ENCODE measurements around the gene RRP9. TPM values are rescaled to one million over a fixed set of nuclear protein-coding genes. Genes with fewer than 3 reads are reported as not detected.

RRP9 gene
- total RNA-seq, 1 donor from 2014 or later, result 19.7 TPM

GRCh38 chr3:51887620-51888019, 54.1 kb downstream of the RRP9 start:
- DNase-seq (ENCODE audit: low spot score), result no peak
- no peak overlapping the region for H3K4me3 Mint-ChIP-seq (ENCODE audit: unreplicated experiment)
- no peak overlapping the region for H3K27ac Mint-ChIP-seq (ENCODE audit: unreplicated experiment)
- H3K27me3 Mint-ChIP-seq (ENCODE audit: low read depth), result peaks cover 28% of the 10 kb centered on the region
- no peaks in the 10 kb centered on the region for H3K4me1 Mint-ChIP-seq (ENCODE audit: low read depth)
- TF ChIP-seq, protein P1, sequence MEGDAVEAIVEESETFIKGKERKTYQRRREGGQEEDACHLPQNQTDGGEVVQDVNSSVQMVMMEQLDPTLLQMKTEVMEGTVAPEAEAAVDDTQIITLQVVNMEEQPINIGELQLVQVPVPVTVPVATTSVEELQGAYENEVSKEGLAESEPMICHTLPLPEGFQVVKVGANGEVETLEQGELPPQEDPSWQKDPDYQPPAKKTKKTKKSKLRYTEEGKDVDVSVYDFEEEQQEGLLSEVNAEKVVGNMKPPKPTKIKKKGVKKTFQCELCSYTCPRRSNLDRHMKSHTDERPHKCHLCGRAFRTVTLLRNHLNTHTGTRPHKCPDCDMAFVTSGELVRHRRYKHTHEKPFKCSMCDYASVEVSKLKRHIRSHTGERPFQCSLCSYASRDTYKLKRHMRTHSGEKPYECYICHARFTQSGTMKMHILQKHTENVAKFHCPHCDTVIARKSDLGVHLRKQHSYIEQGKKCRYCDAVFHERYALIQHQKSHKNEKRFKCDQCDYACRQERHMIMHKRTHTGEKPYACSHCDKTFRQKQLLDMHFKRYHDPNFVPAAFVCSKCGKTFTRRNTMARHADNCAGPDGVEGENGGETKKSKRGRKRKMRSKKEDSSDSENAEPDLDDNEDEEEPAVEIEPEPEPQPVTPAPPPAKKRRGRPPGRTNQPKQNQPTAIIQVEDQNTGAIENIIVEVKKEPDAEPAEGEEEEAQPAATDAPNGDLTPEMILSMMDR (IDR thresholded peaks at IDR 0.05), result no peak
- H3K9me3 Mint-ChIP-seq (ENCODE audit: low read depth), result no peaks in the 10 kb centered on the region
- H3K36me3 Mint-ChIP-seq (ENCODE audit: low read depth), result no peaks in the 10 kb centered on the region

GRCh38 chr3:51886447-51886846, 55.3 kb downstream of the RRP9 start:
- no peak overlapping the region for H3K4me3 Mint-ChIP-seq (ENCODE audit: unreplicated experiment)
- peaks cover 24% of the 10 kb centered on the region for H3K27me3 Mint-ChIP-seq (ENCODE audit: low read depth)
- no peak overlapping the region for H3K27ac Mint-ChIP-seq (ENCODE audit: unreplicated experiment)
- no peaks in the 10 kb centered on the region for H3K4me1 Mint-ChIP-seq (ENCODE audit: low read depth)
- no peak for DNase-seq (ENCODE audit: low spot score)
- H3K9me3 Mint-ChIP-seq (ENCODE audit: low read depth), result no peaks in the 10 kb centered on the region
- TF ChIP-seq, protein P1 (IDR thresholded peaks at IDR 0.05), result no peak
- H3K36me3 Mint-ChIP-seq (ENCODE audit: low read depth), result no peaks in the 10 kb centered on the region

Other genes starting within 250 kb of the RRP9 start
- gene GRM2, start 234.8 kb downstream of the RRP9 start, total RNA-seq, result 0.10 TPM in 2 of 3 replicates, not detected in the other
- not detected in 3 replicates for gene IQCF6, start 162.7 kb downstream of the RRP9 start, total RNA-seq
- gene IQCF2, start 80.3 kb downstream of the RRP9 start, total RNA-seq, result not detected in 3 replicates
- gene IQCF5, start 66.3 kb downstream of the RRP9 start, total RNA-seq, result not detected in 3 replicates
- gene IQCF1, start 38.6 kb downstream of the RRP9 start, total RNA-seq, result not detected in 3 replicates
- gene PARP3, start 459 bp upstream of the RRP9 start, total RNA-seq, result 9.5 to 12.4 TPM (median 9.7 TPM) in 3 replicates
- 0.19 TPM in 1 of 3 replicates, not detected in the others for gene GPR62, start 13.5 kb upstream of the RRP9 start, total RNA-seq
- 35.5 to 63.8 TPM (median 55.7 TPM) in 3 replicates for gene PCBP4, start 25.6 kb upstream of the RRP9 start, total RNA-seq
- 24.3 to 38.0 TPM (median 25.7 TPM) in 3 replicates for gene ABHD14B, start 32.1 kb upstream of the RRP9 start, total RNA-seq
- gene ABHD14A, start 33.2 kb upstream of the RRP9 start, total RNA-seq, result 10.0 to 19.4 TPM (median 10.2 TPM) in 3 replicates
- gene ACY1, start 41.6 kb upstream of the RRP9 start, total RNA-seq, result 21.1 to 24.5 TPM (median 21.7 TPM) in 3 replicates
- 610 to 772 TPM (median 621 TPM) in 3 replicates for gene RPL29, start 54.0 kb upstream of the RRP9 start, total RNA-seq
- 32.5 to 33.6 TPM (median 33.3 TPM) in 3 replicates for gene DUSP7, start 114.7 kb upstream of the RRP9 start, total RNA-seq
- gene POC1A, start 212.5 kb upstream of the RRP9 start, total RNA-seq, result 5.3 to 5.7 TPM (median 5.5 TPM) in 3 replicates

Measured in chondrocyte (in vitro differentiated cells).